Natural killer cell (primary cell): ENCODE measurements around the gene NAA60. TPM values are rescaled to one million over a fixed set of nuclear protein-coding genes. Genes with fewer than 3 reads are reported as not detected.

Experiments used
- ATAC-seq, 3 donors: fragments of 150-1000 bp in 2 of 3; fragments of 200-7000 bp in 1 of 3; cut with Tn5 transposase; 1 replicate in 1 of 3; 2 replicates in 2 of 3; pipeline ENCODE4 v1.10.0; 2021; ENCODE audit warnings: mild to moderate bottlenecking in 2 of 3, moderate library complexity in 2 of 3
- DNase-seq, 2 donors: peaks; one replicate each; pipeline versions ENCODE4 v3.0.0 to v3.0.0-alpha.2; 2013 to 2021; ENCODE audit warnings: mixed read lengths in 1 of 2
- H3K27ac ChIP-seq: one replicate; pipeline ENCODE4 v1.5.1; 2013; ENCODE audit warnings: mild to moderate bottlenecking, low read length
- H3K27me3 ChIP-seq: one replicate; pipeline ENCODE4 v1.6.1; 2013; ENCODE audit warnings: low read length; ENCODE audit not compliant: control insufficient read depth, insufficient read depth
- H3K36me3 ChIP-seq: one replicate; pipeline ENCODE4 v1.6.1; 2013; ENCODE audit warnings: low read length; ENCODE audit not compliant: control insufficient read depth, insufficient read depth
- H3K4me1 ChIP-seq: one replicate; pipeline ENCODE4 v1.6.1; 2013; ENCODE audit warnings: low read length; ENCODE audit not compliant: control insufficient read depth, insufficient read depth
- H3K4me3 ChIP-seq: one replicate; pipeline ENCODE4 v1.5.1; 2013; ENCODE audit warnings: low read length
- H3K9me3 ChIP-seq: one replicate; pipeline ENCODE4 v1.6.1; 2013; ENCODE audit warnings: low read length; ENCODE audit not compliant: control insufficient read depth, insufficient read depth
- H3K27ac Mint-ChIP-seq, 2 donors: one replicate each; pipeline ENCODE4 v1.8.0; 2022; ENCODE audit warnings: mild to moderate bottlenecking in 2 of 2, mixed read lengths in 2 of 2, moderate library complexity in 1 of 2
- H3K27me3 Mint-ChIP-seq, 2 donors: one replicate each; pipeline ENCODE4 v1.8.0; 2022; ENCODE audit warnings: low read depth in 2 of 2, mixed read lengths in 2 of 2
- H3K36me3 Mint-ChIP-seq: one replicate; pipeline ENCODE4 v1.8.0; 2022; ENCODE audit warnings: mixed read lengths
- H3K4me1 Mint-ChIP-seq, 2 donors: one replicate each; pipeline ENCODE4 v1.8.0; 2022; ENCODE audit warnings: mixed read lengths in 2 of 2
- H3K4me3 Mint-ChIP-seq: one replicate; pipeline ENCODE4 v1.8.0; 2022; ENCODE audit warnings: mild to moderate bottlenecking, moderate library complexity, mixed read lengths
- H3K9me3 Mint-ChIP-seq, 2 donors: one replicate each; pipeline ENCODE4 v1.8.0; 2022; ENCODE audit warnings: mixed read lengths in 2 of 2
- WGBS: methylation state at CpG from one replicate; pipeline ENCODE4 v1.1.7; 2013; ENCODE audit warnings: missing lambda C conversion rate; ENCODE audit not compliant: insufficient coverage; 5-methylcytosine and 5-hydroxymethylcytosine counted together
- intact Hi-C: fragments of 100-400 bp; cut with micrococcal nuclease; formaldehyde crosslinking; loops from one replicate; pipeline ENCODE4 v1.14.2; 2022
- total RNA-seq, 4 donors: library from RNA; stranded (reverse); fragments of 120-200 nt in 1 of 4; gene quantifications; one replicate each; pipeline versions ENCODE4 v1.2.3 to v1.2.4, GENCODE V29; 2013 to 2022
- TF ChIP-seq, protein P1 (sequence below): fragments of 200-600 bp; IDR thresholded peaks from one replicate; pipeline ENCODE4 v1.8.0; 2022; ENCODE audit warnings: antibody characterized with exemption

NAA60 gene
- total RNA-seq, 3 donors from 2014 or later (not counting 1 experiment from before 2014, with no cell fraction given): 45.1 to 69.0 (median 58.9) TPM

GRCh38 chr16:3532741-3533140, 89.3 kb downstream of the NAA60 start:
- H3K27me3 ChIP-seq: no peaks in the 10 kb centered on the region
- H3K36me3 Mint-ChIP-seq: no peaks in the 10 kb centered on the region
- intact Hi-C loops: no loop called here
- ATAC-seq (no peak), DNase-seq (no peak)
- H3K27ac Mint-ChIP-seq: no peak overlapping the region
- TF ChIP-seq, protein P1, sequence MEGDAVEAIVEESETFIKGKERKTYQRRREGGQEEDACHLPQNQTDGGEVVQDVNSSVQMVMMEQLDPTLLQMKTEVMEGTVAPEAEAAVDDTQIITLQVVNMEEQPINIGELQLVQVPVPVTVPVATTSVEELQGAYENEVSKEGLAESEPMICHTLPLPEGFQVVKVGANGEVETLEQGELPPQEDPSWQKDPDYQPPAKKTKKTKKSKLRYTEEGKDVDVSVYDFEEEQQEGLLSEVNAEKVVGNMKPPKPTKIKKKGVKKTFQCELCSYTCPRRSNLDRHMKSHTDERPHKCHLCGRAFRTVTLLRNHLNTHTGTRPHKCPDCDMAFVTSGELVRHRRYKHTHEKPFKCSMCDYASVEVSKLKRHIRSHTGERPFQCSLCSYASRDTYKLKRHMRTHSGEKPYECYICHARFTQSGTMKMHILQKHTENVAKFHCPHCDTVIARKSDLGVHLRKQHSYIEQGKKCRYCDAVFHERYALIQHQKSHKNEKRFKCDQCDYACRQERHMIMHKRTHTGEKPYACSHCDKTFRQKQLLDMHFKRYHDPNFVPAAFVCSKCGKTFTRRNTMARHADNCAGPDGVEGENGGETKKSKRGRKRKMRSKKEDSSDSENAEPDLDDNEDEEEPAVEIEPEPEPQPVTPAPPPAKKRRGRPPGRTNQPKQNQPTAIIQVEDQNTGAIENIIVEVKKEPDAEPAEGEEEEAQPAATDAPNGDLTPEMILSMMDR: no peak
- no peaks in the 10 kb centered on the region for H3K27me3 Mint-ChIP-seq
- WGBS: over 99% methylated on average over 12 of the region's 12 CpGs
- H3K9me3 Mint-ChIP-seq: no peaks in the 10 kb centered on the region
- peaks cover 19 to 24% of the 10 kb centered on the region in 2 donors for H3K4me1 Mint-ChIP-seq
- H3K4me3 Mint-ChIP-seq: no peak overlapping the region
- H3K4me3 ChIP-seq: no peak overlapping the region
- H3K4me1 ChIP-seq: no peaks in the 10 kb centered on the region
- H3K27ac ChIP-seq: no peak overlapping the region
- no peaks in the 10 kb centered on the region for H3K9me3 ChIP-seq
- peaks cover 2% of the 10 kb centered on the region for H3K36me3 ChIP-seq

GRCh38 chr16:3534126-3534525, 90.6 kb downstream of the NAA60 start:
- Histone ChIP-seq H3K27ac (no peak overlapping the region), H3K9me3 (no peaks in the 10 kb centered on the region), H3K36me3 (peaks cover under 1% of the 10 kb centered on the region), H3K4me1 (no peaks in the 10 kb centered on the region), H3K4me3 (no peak overlapping the region), H3K27me3 (no peaks in the 10 kb centered on the region)
- H3K27ac Mint-ChIP-seq: peak overlapping the region; percentile 71 to 77
- no peaks in the 10 kb centered on the region for H3K9me3 Mint-ChIP-seq
- 95% methylated on average over 10 of the region's 10 CpGs for WGBS
- ATAC-seq (no peak), DNase-seq (no peak)
- no peak overlapping the region for H3K4me3 Mint-ChIP-seq
- H3K4me1 Mint-ChIP-seq: peaks cover 19% of the 10 kb centered on the region in 2 donors
- intact Hi-C loops: no loop called here
- no peaks in the 10 kb centered on the region for H3K36me3 Mint-ChIP-seq
- H3K27me3 Mint-ChIP-seq: no peaks in the 10 kb centered on the region
- TF ChIP-seq, protein P1: no peak

GRCh38 chr16:3536271-3536731, 92.8 kb downstream of the NAA60 start:
- H3K9me3 ChIP-seq: no peaks in the 10 kb centered on the region
- H3K4me1 ChIP-seq: no peaks in the 10 kb centered on the region
- intact Hi-C loops: no loop called here
- TF ChIP-seq, protein P1: no peak
- H3K36me3 ChIP-seq: peaks cover 15% of the 10 kb centered on the region
- H3K4me3 ChIP-seq: no peak overlapping the region
- Mint-ChIP-seq H3K9me3 (no peaks in the 10 kb centered on the region), H3K27ac (peak overlapping the region; percentile 77), H3K36me3 (no peaks in the 10 kb centered on the region), H3K4me3 (no peak overlapping the region), H3K27me3 (no peaks in the 10 kb centered on the region), H3K4me1 (peaks cover 19 to 26% of the 10 kb centered on the region in 2 donors)
- no peaks in the 10 kb centered on the region for H3K27me3 ChIP-seq
- ATAC-seq: no peak
- DNase-seq: no peak
- H3K27ac ChIP-seq: no peak overlapping the region
- WGBS: 95% methylated on average over 3 of the region's 3 CpGs

Other genes with a start within 250 kb of the NAA60 start
- 10 to 100 TPM in 1 of 3 donors, 1 to 10 TPM in 2; 5.3 to 10.9 (median 5.6) TPM for gene ZNF200, start 208.5 kb upstream of the NAA60 start, total RNA-seq
- 1 to 10 TPM; 2.4 to 6.2 (median 5.4) TPM for gene MEFV, start 187.0 kb upstream of the NAA60 start, total RNA-seq
- gene ZNF263, start 160.2 kb upstream of the NAA60 start, total RNA-seq: 10 to 100 TPM; 25.7 to 38.8 (median 28.1) TPM
- 1 to 10 TPM; 3.7 to 9.1 (median 3.7) TPM for gene TIGD7, start 138.2 kb upstream of the NAA60 start, total RNA-seq
- 10 to 100 TPM; 30.6 to 44.6 (median 39.0) TPM for gene ZNF75A, start 138.2 kb upstream of the NAA60 start, total RNA-seq
- gene OR2C1, start 87.8 kb upstream of the NAA60 start, total RNA-seq: not detected
- 10 to 100 TPM in 2 of 3 donors, 1 to 10 TPM in 1; 7.5 to 14.2 (median 14.1) TPM for gene ZSCAN32, start 42.7 kb upstream of the NAA60 start, total RNA-seq
- gene ZNF174, start 42.5 kb upstream of the NAA60 start, total RNA-seq: 1 to 10 TPM; 3.5 to 9.0 (median 7.5) TPM
- gene ZNF597, start 176 bp upstream of the NAA60 start, total RNA-seq: 1 to 10 TPM; 1.8 to 3.5 (median 2.8) TPM
- gene C16orf90, start 51.8 kb downstream of the NAA60 start, total RNA-seq: not detected
- gene CLUAP1, start 57.3 kb downstream of the NAA60 start, total RNA-seq: 1 to 10 TPM; 4.0 to 6.2 (median 4.7) TPM
- gene NLRC3, start 133.7 kb downstream of the NAA60 start, total RNA-seq: 100 to 1,000 TPM in 2 of 3 donors, 10 to 100 TPM in 1; 98.8 to 145 (median 133) TPM
- 10 to 100 TPM; 13.5 to 18.6 (median 15.5) TPM for gene SLX4, start 167.9 kb downstream of the NAA60 start, total RNA-seq
- gene DNASE1, start 211.0 kb downstream of the NAA60 start, total RNA-seq: 10 to 100 TPM; 29.9 to 47.8 (median 34.9) TPM